ENCODE data around the gene NCKAP1. TPM values are rescaled to one million over a fixed set of nuclear protein-coding genes. Genes with fewer than 3 reads are reported as not detected.

The NCKAP1 gene
- total RNA-seq, 1 donor from 2014 or later = 106 TPM

GRCh38 chr2:182954789-182955188 lies 83.5 kb downstream of the NCKAP1 start:
- Mint-ChIP-seq H3K27ac (ENCODE audit: unreplicated experiment) (no peak overlapping the region), H3K9me3 (no peaks in the 10 kb centered on the region), H3K4me3 (no peak overlapping the region), H3K36me3 (ENCODE audit: low read depth) (peaks cover 25% of the 10 kb centered on the region), H3K4me1 (peaks cover 12% of the 10 kb centered on the region), H3K27me3 (ENCODE audit: low read depth) (no peaks in the 10 kb centered on the region)
- no peak for DNase-seq (ENCODE audit: low read depth, low spot score)
- no peak for TF ChIP-seq CTCF (conservative IDR thresholded peaks at IDR 0.05)

- Mint-ChIP-seq H3K36me3 (ENCODE audit: low read depth) (peaks cover 22% of the 10 kb centered on the region), H3K27me3 (ENCODE audit: low read depth) (no peaks in the 10 kb centered on the region), H3K4me1 (peaks cover 17% of the 10 kb centered on the region), H3K27ac (ENCODE audit: unreplicated experiment) (no peak overlapping the region), H3K4me3 (no peak overlapping the region), H3K9me3 (no peaks in the 10 kb centered on the region)
- TF ChIP-seq CTCF (conservative IDR thresholded peaks at IDR 0.05) = no peak
- no peak for DNase-seq (ENCODE audit: low read depth, low spot score)
Observed at GRCh38 chr2:182952741-182953450, 85.4 kb downstream of the NCKAP1 start.

DNA sequence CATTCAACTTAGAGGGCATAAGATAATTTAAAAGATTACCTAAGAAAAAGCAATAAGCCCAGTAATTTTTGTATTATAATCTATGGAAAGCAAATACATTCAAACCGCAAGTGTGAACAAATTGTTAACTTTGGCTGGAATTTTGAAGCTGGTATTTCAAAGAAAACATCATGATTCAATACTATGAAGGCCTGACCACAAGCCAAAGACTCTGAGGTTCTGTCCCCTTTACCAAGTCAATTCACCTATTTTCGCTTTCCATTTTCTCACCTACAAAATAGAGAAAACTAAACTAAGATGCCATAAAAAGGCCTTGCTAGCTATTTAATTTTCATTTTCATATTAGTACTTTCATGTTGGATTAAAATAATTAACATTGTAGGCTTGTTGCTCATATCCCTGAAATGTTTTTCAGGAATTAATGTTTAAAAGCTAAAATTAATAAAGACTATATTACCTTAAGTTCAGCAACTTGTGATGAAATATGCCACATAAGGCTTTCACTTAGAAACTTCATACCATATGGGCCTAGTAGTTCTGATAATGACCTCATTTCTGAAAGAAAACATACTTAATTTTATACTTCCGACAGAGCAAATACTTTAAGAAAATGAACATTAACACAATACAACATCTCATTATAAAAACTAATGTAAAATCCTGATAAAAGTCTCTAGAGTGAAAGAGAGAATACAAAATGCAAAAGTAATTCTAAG lies 86.2 kb downstream of the NCKAP1 start:
- TF ChIP-seq CTCF (conservative IDR thresholded peaks at IDR 0.05) = no peak
- H3K9me3 Mint-ChIP-seq = no peaks in the 10 kb centered on the region
- no peak overlapping the region for H3K27ac Mint-ChIP-seq (ENCODE audit: unreplicated experiment)
- H3K27me3 Mint-ChIP-seq (ENCODE audit: low read depth) = no peaks in the 10 kb centered on the region
- DNase-seq (ENCODE audit: low read depth, low spot score) = no peak
- peaks cover 20% of the 10 kb centered on the region for H3K36me3 Mint-ChIP-seq (ENCODE audit: low read depth)
- H3K4me3 Mint-ChIP-seq = no peak overlapping the region
- H3K4me1 Mint-ChIP-seq = peaks cover 17% of the 10 kb centered on the region

DNA sequence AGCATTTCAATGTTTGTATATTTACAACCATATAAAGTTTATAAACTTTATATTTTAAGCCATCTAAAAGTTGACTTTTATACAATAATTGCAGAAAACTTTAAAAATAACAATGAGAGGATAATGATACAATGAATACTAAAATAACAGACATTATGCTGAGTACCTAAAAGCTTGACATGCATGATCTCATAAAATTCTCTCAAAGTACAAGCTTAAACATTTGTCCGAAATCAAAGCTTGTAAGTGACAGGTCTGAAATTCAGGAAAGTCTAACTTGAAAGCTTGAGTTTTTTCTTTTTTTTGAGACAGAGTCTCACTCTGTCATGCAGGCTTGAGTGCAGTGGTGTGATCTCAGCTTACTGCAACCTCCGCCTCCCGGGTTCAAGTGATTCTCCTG lies 87.7 kb downstream of the NCKAP1 start:
- Mint-ChIP-seq H3K4me3 (no peak overlapping the region), H3K4me1 (peaks cover 14% of the 10 kb centered on the region), H3K27ac (ENCODE audit: unreplicated experiment) (no peak overlapping the region), H3K9me3 (no peaks in the 10 kb centered on the region), H3K27me3 (ENCODE audit: low read depth) (no peaks in the 10 kb centered on the region), H3K36me3 (ENCODE audit: low read depth) (peaks cover 24% of the 10 kb centered on the region)
- no peak for DNase-seq (ENCODE audit: low read depth, low spot score)
- TF ChIP-seq CTCF (conservative IDR thresholded peaks at IDR 0.05) = no peak

GRCh38 chr2:182949572-182950189 lies 88.6 kb downstream of the NCKAP1 start:
- Mint-ChIP-seq H3K9me3 (no peaks in the 10 kb centered on the region), H3K27me3 (ENCODE audit: low read depth) (no peaks in the 10 kb centered on the region), H3K36me3 (ENCODE audit: low read depth) (peaks cover 21% of the 10 kb centered on the region), H3K4me1 (peaks cover 8% of the 10 kb centered on the region), H3K4me3 (no peak overlapping the region), H3K27ac (ENCODE audit: unreplicated experiment) (no peak overlapping the region)
- TF ChIP-seq CTCF (conservative IDR thresholded peaks at IDR 0.05) = no peak
- no peak for DNase-seq (ENCODE audit: low read depth, low spot score)

Data from neural crest cell (in vitro differentiated cells).